DND-41 (cell line): ENCODE data around the gene S100A9.
"Not testable (repeated sequence)": the region's sequence is repeated elsewhere in the genome, so short reads cannot be mapped to it uniquely, and the experiment has no call there.

Experiments
- ATAC-seq: fragments of 200-7000 bp; cut with Tn5 transposase; 3 replicates; pipeline ENCODE4 v1.9.1; 2021; ENCODE audit warnings: low read depth; ENCODE audit not compliant: insufficient read depth
- DNase-seq: peaks from one replicate; pipeline ENCODE4 v3.0.0-alpha.2; 2020
- H2AFZ ChIP-seq: 2 replicates; pipeline ENCODE4 v1.6.0; 2012; ENCODE audit warnings: low read depth, low read length
- H3K27ac ChIP-seq: 2 replicates; pipeline ENCODE4 v1.5.1; 2012; ENCODE audit warnings: low read length, inconsistent platforms
- H3K27me3 ChIP-seq: fragments of 200-600 bp; sonication (generic); 2 replicates; pipeline ENCODE4 v1.6.0; 2012; ENCODE audit warnings: low read length, mild to moderate bottlenecking, inconsistent platforms; ENCODE audit not compliant: insufficient read depth, poor library complexity
- H3K36me3 ChIP-seq: 2 replicates; pipeline ENCODE4 v1.5.1; 2012; ENCODE audit warnings: low read length, inconsistent platforms; ENCODE audit not compliant: insufficient read depth
- H3K4me1 ChIP-seq: 2 replicates; pipeline ENCODE4 v1.5.1; 2012; ENCODE audit warnings: mild to moderate bottlenecking, low read length; ENCODE audit not compliant: insufficient read depth
- H3K4me2 ChIP-seq: 2 replicates; pipeline ENCODE4 v1.6.0; 2012; ENCODE audit warnings: mild to moderate bottlenecking, moderate library complexity, low read length, inconsistent platforms; ENCODE audit not compliant: insufficient read depth
- H3K4me3 ChIP-seq, 2 experiments: fragments of 200-600 bp in 1 of 2; shearing (Covaris generic) in 1 of 2; 2 replicates each; pipeline ENCODE4 v1.5.1; 2012 to 2016; ENCODE audit warnings: inconsistent platforms in 2 of 2, low read length in 2 of 2, mild to moderate bottlenecking in 2 of 2, low read depth in 1 of 2, moderate library complexity in 1 of 2
- H3K79me2 ChIP-seq: 2 replicates; pipeline ENCODE4 v1.6.0; 2012; ENCODE audit warnings: low read length, inconsistent platforms; ENCODE audit not compliant: insufficient read depth
- H3K9ac ChIP-seq: 2 replicates; pipeline ENCODE4 v1.6.0; 2012; ENCODE audit warnings: low read depth, mild to moderate bottlenecking, inconsistent platforms, low read length, moderate library complexity
- H3K9me3 ChIP-seq: 2 replicates; pipeline ENCODE4 v1.5.1; 2012; ENCODE audit warnings: low read length, moderate library complexity, mild to moderate bottlenecking, inconsistent platforms; ENCODE audit not compliant: insufficient read depth, severe bottlenecking
- H4K20me1 ChIP-seq: 2 replicates; pipeline ENCODE4 v1.6.0; 2012; ENCODE audit warnings: low read length; ENCODE audit not compliant: insufficient read depth
- EZH2 ChIP-seq: IDR thresholded peaks from 3 replicates; pipeline ENCODE4 v1.6.1; 2012; ENCODE audit warnings: borderline replicate concordance, low read depth, mild to moderate bottlenecking, moderate library complexity, low read length, inconsistent platforms; ENCODE audit not compliant: severe bottlenecking
- TF ChIP-seq, protein P1 (sequence below): IDR thresholded peaks from 2 replicates; pipeline ENCODE4 v1.5.1; 2012; ENCODE audit warnings: borderline replicate concordance, low read length, moderate library complexity, mild to moderate bottlenecking; ENCODE audit not compliant: poor library complexity, severe bottlenecking; ENCODE audit errors: extremely low read depth

S100A9 gene

GRCh38 chr1:153346077-153346723 is 11.5 kb upstream of the S100A9 start:
- no peak for TF ChIP-seq EZH2
- TF ChIP-seq, protein P1, sequence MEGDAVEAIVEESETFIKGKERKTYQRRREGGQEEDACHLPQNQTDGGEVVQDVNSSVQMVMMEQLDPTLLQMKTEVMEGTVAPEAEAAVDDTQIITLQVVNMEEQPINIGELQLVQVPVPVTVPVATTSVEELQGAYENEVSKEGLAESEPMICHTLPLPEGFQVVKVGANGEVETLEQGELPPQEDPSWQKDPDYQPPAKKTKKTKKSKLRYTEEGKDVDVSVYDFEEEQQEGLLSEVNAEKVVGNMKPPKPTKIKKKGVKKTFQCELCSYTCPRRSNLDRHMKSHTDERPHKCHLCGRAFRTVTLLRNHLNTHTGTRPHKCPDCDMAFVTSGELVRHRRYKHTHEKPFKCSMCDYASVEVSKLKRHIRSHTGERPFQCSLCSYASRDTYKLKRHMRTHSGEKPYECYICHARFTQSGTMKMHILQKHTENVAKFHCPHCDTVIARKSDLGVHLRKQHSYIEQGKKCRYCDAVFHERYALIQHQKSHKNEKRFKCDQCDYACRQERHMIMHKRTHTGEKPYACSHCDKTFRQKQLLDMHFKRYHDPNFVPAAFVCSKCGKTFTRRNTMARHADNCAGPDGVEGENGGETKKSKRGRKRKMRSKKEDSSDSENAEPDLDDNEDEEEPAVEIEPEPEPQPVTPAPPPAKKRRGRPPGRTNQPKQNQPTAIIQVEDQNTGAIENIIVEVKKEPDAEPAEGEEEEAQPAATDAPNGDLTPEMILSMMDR = no peak
- Histone ChIP-seq H2AFZ (no peak overlapping the region), H3K9ac (no peak overlapping the region), H3K27ac (no peak overlapping the region), H4K20me1 (peaks cover 3% of the 10 kb centered on the region; the same call in 1 of the 2 replicates), H3K36me3 (no peaks in the 10 kb centered on the region), H3K79me2 (no peaks in the 10 kb centered on the region), H3K27me3 (peaks cover 37% of the 10 kb centered on the region), H3K4me3 (no peak overlapping the region), H3K4me1 (no peaks in the 10 kb centered on the region), H3K4me2 (no peak overlapping the region), H3K9me3 (no peaks in the 10 kb centered on the region)
- ATAC-seq = no peak
- no peak for DNase-seq

GRCh38 chr1:153347049-153347448 is 10.6 kb upstream of the S100A9 start:
- not testable (repeated sequence) for H3K36me3 ChIP-seq, H3K9me3 ChIP-seq, H3K79me2 ChIP-seq, H3K4me1 ChIP-seq, H3K4me2 ChIP-seq, ATAC-seq, DNase-seq, H2AFZ ChIP-seq, H4K20me1 ChIP-seq, H3K4me3 ChIP-seq, H3K27ac ChIP-seq, H3K9ac ChIP-seq
- H3K27me3 ChIP-seq = peaks cover 37% of the 10 kb centered on the region

DNA sequence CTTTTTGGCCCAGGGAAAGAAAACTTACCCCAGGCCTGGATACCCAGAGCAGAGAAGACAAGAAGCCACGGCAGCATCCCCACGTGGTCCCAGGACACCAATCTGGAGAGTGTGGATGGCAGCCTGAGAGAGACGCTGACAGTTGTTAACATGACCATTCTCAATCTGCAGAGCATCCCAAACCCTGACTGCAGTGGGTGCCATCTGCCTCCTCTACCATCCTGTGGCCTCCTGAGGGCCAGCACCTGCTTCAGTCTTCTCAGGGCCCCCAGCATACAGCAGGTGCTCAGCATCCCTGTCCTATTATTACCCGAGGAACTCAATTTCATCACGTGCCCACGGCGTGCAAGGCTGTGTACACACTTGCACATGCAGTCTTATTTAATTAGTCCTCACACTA is 9.8 kb upstream of the S100A9 start:
- Histone ChIP-seq H4K20me1 (peaks cover 3% of the 10 kb centered on the region; the same call in 1 of the 2 replicates), H3K4me2 (no peak overlapping the region), H3K4me1 (no peaks in the 10 kb centered on the region), H3K9ac (no peak overlapping the region), H3K4me3 (no peak overlapping the region), H3K9me3 (no peaks in the 10 kb centered on the region), H3K27me3 (peaks cover 37% of the 10 kb centered on the region), H3K27ac (no peak overlapping the region), H3K36me3 (no peaks in the 10 kb centered on the region), H3K79me2 (no peaks in the 10 kb centered on the region), H2AFZ (no peak overlapping the region)
- no peak for TF ChIP-seq EZH2
- TF ChIP-seq, protein P1 = no peak
- no peak for ATAC-seq
- DNase-seq = no peak

GRCh38 chr1:153348511-153349362 is 8.9 kb upstream of the S100A9 start, which contains the start of gene PGLYRP4:
Gene PGLYRP4, minus strand, starts transcription at chr1:153348841. Its CDS starts 909 bp downstream, at chr1:153347932.
- Histone ChIP-seq H3K9me3 (no peaks in the 10 kb centered on the region), H4K20me1 (peaks cover 3% of the 10 kb centered on the region; the same call in 1 of the 2 replicates), H3K36me3 (no peaks in the 10 kb centered on the region), H2AFZ (no peak within 1 kb of the TSS), H3K4me1 (no peaks in the 10 kb centered on the region), H3K4me2 (no peak within 1 kb of the TSS), H3K27ac (no peak within 1 kb of the TSS), H3K4me3 (no peak within 1 kb of the TSS), H3K27me3 (peaks cover 30% of the 10 kb centered on the region), H3K79me2 (no peaks in the 10 kb centered on the region), H3K9ac (no peak within 1 kb of the TSS)
- TF ChIP-seq EZH2 = no peak
- TF ChIP-seq, protein P1 = no peak
- ATAC-seq (no peak), DNase-seq (no peak)
